ENCODE results near the gene CCDC117. TPM values are rescaled to one million over a fixed set of nuclear protein-coding genes. Genes with fewer than 3 reads are reported as not detected.
A peak's percentile ranks its signal among the peaks of the same experiment; 100 is the strongest.
"Not testable (repeated sequence)": the region's sequence is repeated elsewhere in the genome, so short reads cannot be mapped to it uniquely, and the experiment has no call there.

The CCDC117 gene
- total and polyA plus RNA-seq, 4 donors = 8.1 to 24.0 (median 16.2) TPM

GRCh38 chr22:28802595-28803123, 30.2 kb downstream of the CCDC117 start:
- H3K4me3 ChIP-seq (ENCODE audit: low read depth in 1 of 3, low read length in 3 of 3) = peak overlapping the region in 2 of 3 donors; percentile 5 to 98
- H3K27me3 ChIP-seq (ENCODE audit: control insufficient read depth in 4 of 4, insufficient read depth in 4 of 4, low read length in 3 of 4) = no peaks in the 10 kb centered on the region
- TF ChIP-seq RAD21 (IDR thresholded peaks at IDR 0.05) = peak; percentile 68
- TF ChIP-seq HNF4A (conservative IDR thresholded peaks at IDR 0.05) = peak; percentile 40 to 53
- TF ChIP-seq CTCF (IDR thresholded peaks at IDR 0.05; ENCODE audit: low read depth, low read length, missing input control) = peak; percentile 31
- TF ChIP-seq TAF1 (conservative IDR thresholded peaks at IDR 0.05) = no peak
- no peak for TF ChIP-seq EGR1 (IDR thresholded peaks at IDR 0.05; ENCODE audit: low read depth in 2 of 2)
- TF ChIP-seq REST (IDR thresholded peaks at IDR 0.05) = no peak
- TF ChIP-seq RXRA (IDR thresholded peaks at IDR 0.05) = no peak
- TF ChIP-seq FOXA1 (IDR thresholded peaks at IDR 0.05) = peak; percentile 6
- TF ChIP-seq HNF4G (IDR thresholded peaks at IDR 0.05) = no peak
- H3K4me1 ChIP-seq (ENCODE audit: control insufficient read depth in 4 of 4, insufficient read depth in 4 of 4, low read length in 3 of 4) = peaks cover 0 to 11% (median 4%) of the 10 kb centered on the region in 4 donors
- H3K9me3 ChIP-seq (ENCODE audit: control insufficient read depth in 4 of 4, low read length in 3 of 4) = no peaks in the 10 kb centered on the region
- DNase-seq (ENCODE audit: low spot score) = no peak
- H3K27ac ChIP-seq (ENCODE audit: low read depth in 1 of 2, low read length in 2 of 2) = peak overlapping the region; percentile 99
- H3K36me3 ChIP-seq (ENCODE audit: control insufficient read depth in 4 of 4, insufficient read depth in 3 of 4, low read depth in 1 of 4, low read length in 3 of 4) = peaks cover 0 to 16% (median 1%) of the 10 kb centered on the region in 4 donors
- peak overlapping the region in 1 of 2 donors; percentile 70 for H3K9ac ChIP-seq (ENCODE audit: low read depth in 1 of 2, low read length in 2 of 2)
- 27% methylated on average over 7 of the region's 7 CpGs for WGBS

- 96% methylated on average over 5 of the region's 5 CpGs for WGBS
- not testable (repeated sequence) for H3K9me3 ChIP-seq (ENCODE audit: control insufficient read depth in 4 of 4, low read length in 3 of 4); H3K9ac ChIP-seq (ENCODE audit: low read depth in 1 of 2, low read length in 2 of 2); H3K27me3 ChIP-seq (ENCODE audit: control insufficient read depth in 4 of 4, insufficient read depth in 4 of 4, low read length in 3 of 4); H3K27ac ChIP-seq (ENCODE audit: low read depth in 1 of 2, low read length in 2 of 2); H3K4me3 ChIP-seq (ENCODE audit: low read depth in 1 of 3, low read length in 3 of 3); H3K36me3 ChIP-seq (ENCODE audit: control insufficient read depth in 4 of 4, insufficient read depth in 3 of 4, low read depth in 1 of 4, low read length in 3 of 4); DNase-seq (ENCODE audit: low spot score)
- peaks cover 6 to 18% (median 16%) of the 10 kb centered on the region in 4 donors for H3K4me1 ChIP-seq (ENCODE audit: control insufficient read depth in 4 of 4, insufficient read depth in 4 of 4, low read length in 3 of 4)
Measured at GRCh38 chr22:28805426-28805825, 32.9 kb downstream of the CCDC117 start.

- Histone ChIP-seq H3K27me3 (ENCODE audit: control insufficient read depth in 4 of 4, insufficient read depth in 4 of 4, low read length in 3 of 4) (no peaks in the 10 kb centered on the region), H3K4me3 (ENCODE audit: low read depth in 1 of 3, low read length in 3 of 3) (no peak overlapping the region), H3K36me3 (ENCODE audit: control insufficient read depth in 4 of 4, insufficient read depth in 3 of 4, low read depth in 1 of 4, low read length in 3 of 4) (no peaks in the 10 kb centered on the region), H3K27ac (ENCODE audit: low read depth in 1 of 2, low read length in 2 of 2) (peak overlapping the region; percentile 75 to 76), H3K9ac (ENCODE audit: low read depth in 1 of 2, low read length in 2 of 2) (no peak overlapping the region), H3K4me1 (ENCODE audit: control insufficient read depth in 4 of 4, insufficient read depth in 4 of 4, low read length in 3 of 4) (peaks cover 13 to 48% (median 39%) of the 10 kb centered on the region in 4 donors), H3K9me3 (ENCODE audit: control insufficient read depth in 4 of 4, low read length in 3 of 4) (no peaks in the 10 kb centered on the region)
- no peak for DNase-seq (ENCODE audit: low spot score)
- peak; percentile 54 to 68 for TF ChIP-seq HNF4A (conservative IDR thresholded peaks at IDR 0.05)
- TF ChIP-seq FOXA1 (IDR thresholded peaks at IDR 0.05) = peak; percentile 60
- TF ChIP-seq SP1 (IDR thresholded peaks at IDR 0.05) = peak; percentile 56
- TF ChIP-seq ZBTB33 (IDR thresholded peaks at IDR 0.05) = no peak
- no peak for TF ChIP-seq YY1 (IDR thresholded peaks at IDR 0.05)
- TF ChIP-seq JUND (IDR thresholded peaks at IDR 0.05) = peak; percentile 48 to 85
- TF ChIP-seq TAF1 (conservative IDR thresholded peaks at IDR 0.05) = no peak
- no peak for TF ChIP-seq CTCF (IDR thresholded peaks at IDR 0.05; ENCODE audit: low read depth, low read length, missing input control)
- peak; percentile 71 to 86 for TF ChIP-seq RXRA (IDR thresholded peaks at IDR 0.05)
- TF ChIP-seq NR2F2 (IDR thresholded peaks at IDR 0.05) = no peak
- TF ChIP-seq FOXA2 (IDR thresholded peaks at IDR 0.05) = peak; percentile 76
- peak; percentile 51 for TF ChIP-seq ATF3 (IDR thresholded peaks at IDR 0.05)
- TF ChIP-seq EGR1 (IDR thresholded peaks at IDR 0.05; ENCODE audit: low read depth in 2 of 2) = peak in 1 of 2 donors; percentile 26
- no peak for TF ChIP-seq GABPA (IDR thresholded peaks at IDR 0.05 in 1 of 2, conservative IDR thresholded peaks at IDR 0.05 in 1 of 2)
- no peak for TF ChIP-seq HNF4G (IDR thresholded peaks at IDR 0.05)
Measured at GRCh38 chr22:28808716-28809355, 36.3 kb downstream of the CCDC117 start.

All from liver (tissue), 9 donors.